HG03460 (cell line): ENCODE measurements around the gene RHBDL2.
"Not testable (repeated sequence)": the region's sequence is repeated elsewhere in the genome, so short reads cannot be mapped to it uniquely, and the experiment has no call there.

Source experiments
- ATAC-seq: cut with Tn5 transposase; IDR thresholded peaks from one replicate; pipeline ENCODE4 v1.9.1; 2021; ENCODE audit not compliant: unreplicated experiment

RHBDL2 gene

DNA sequence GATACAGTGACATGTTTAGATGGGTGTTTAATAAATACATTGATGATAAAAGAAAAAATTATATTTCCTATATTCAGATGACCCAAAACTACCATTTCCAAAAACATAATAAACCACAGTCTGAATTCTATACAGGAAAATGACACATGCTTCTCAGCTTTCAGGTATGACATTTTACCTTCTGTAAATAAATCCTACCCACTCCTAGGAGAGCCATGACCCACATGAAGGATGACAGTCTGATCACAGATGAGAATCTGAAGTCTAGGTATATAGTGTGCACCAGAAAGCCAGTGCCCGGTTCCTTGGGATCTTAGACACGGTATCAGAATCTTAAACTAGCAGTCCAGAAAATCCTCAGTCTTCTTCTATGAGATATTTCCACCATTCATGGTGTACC, 56.5 kb downstream of the RHBDL2 start:
- ATAC-seq, result no peak

- no peak for ATAC-seq
Measured at GRCh38 chr1:38881487-38881886, 60.1 kb downstream of the RHBDL2 start, which contains the start of gene GJA9. Gene GJA9, minus strand, starts transcription at chr1:38881587. Its CDS starts 5,489 bp downstream, at chr1:38876098.

- no peak for ATAC-seq
Measured at GRCh38 chr1:38875811-38876210, 65.8 kb downstream of the RHBDL2 start.

GRCh38 chr1:38873027-38873969, 68.3 kb downstream of the RHBDL2 start, which contains the start of gene MYCBP:
Gene MYCBP, minus strand, starts transcription at chr1:38873348. Its CDS starts 43 bp downstream, at chr1:38873305.
- ATAC-seq, result peak; percentile 94

DNA sequence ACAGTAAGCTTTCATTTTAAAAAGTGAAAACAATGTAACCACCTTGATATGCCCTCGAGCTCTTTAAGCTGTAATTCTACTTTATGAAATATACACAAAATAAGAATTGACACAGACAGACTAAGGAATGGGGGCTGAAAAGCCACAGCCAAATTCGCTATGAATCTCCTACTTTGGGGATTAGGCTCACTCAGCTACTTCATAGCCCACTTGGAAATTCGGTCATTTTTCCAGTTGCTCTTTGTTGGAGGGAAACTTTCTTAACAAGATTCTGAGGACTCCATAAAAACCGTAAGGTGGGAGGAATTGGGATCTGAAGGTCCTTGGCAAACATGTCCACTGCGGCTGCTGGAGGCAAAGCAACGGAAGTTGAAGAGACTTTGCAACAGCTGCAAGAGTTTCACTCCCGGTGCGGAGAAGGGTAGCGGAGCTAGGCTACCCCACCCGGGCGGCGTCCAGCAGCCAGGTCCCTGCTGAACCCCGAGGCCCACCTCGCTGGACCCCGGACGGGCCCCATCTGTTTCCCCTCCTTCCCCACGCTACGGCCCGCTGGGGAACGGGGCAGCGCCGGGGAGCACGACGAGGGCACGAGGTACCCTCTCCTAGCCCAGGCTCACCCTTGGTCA, 69.1 kb downstream of the RHBDL2 start:
- peak; percentile 30 for ATAC-seq

- ATAC-seq, result no peak
Measured at GRCh38 chr1:38870996-38871395, 70.6 kb downstream of the RHBDL2 start.

GRCh38 chr1:38867208-38867607, 74.4 kb downstream of the RHBDL2 start:
- no peak for ATAC-seq

GRCh38 chr1:38865112-38865715, 76.4 kb downstream of the RHBDL2 start:
- no peak for ATAC-seq

DNA sequence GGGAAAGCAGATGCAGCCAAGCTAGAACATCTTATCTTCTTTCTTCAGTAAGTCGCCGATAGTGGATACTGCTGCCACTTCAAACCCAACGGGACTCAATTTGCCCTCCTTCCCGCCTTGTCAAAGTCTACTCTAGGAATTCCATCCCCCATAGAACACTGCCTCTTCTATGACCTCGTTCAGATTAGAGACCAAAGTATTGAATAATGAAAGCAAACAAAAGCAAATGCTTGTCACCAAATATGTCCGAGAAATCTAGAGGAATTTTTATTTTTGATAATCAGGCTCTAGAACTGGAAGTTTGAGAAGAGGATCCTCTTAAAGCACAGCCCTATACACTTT, 81.2 kb downstream of the RHBDL2 start:
- ATAC-seq, result no peak

DNA sequence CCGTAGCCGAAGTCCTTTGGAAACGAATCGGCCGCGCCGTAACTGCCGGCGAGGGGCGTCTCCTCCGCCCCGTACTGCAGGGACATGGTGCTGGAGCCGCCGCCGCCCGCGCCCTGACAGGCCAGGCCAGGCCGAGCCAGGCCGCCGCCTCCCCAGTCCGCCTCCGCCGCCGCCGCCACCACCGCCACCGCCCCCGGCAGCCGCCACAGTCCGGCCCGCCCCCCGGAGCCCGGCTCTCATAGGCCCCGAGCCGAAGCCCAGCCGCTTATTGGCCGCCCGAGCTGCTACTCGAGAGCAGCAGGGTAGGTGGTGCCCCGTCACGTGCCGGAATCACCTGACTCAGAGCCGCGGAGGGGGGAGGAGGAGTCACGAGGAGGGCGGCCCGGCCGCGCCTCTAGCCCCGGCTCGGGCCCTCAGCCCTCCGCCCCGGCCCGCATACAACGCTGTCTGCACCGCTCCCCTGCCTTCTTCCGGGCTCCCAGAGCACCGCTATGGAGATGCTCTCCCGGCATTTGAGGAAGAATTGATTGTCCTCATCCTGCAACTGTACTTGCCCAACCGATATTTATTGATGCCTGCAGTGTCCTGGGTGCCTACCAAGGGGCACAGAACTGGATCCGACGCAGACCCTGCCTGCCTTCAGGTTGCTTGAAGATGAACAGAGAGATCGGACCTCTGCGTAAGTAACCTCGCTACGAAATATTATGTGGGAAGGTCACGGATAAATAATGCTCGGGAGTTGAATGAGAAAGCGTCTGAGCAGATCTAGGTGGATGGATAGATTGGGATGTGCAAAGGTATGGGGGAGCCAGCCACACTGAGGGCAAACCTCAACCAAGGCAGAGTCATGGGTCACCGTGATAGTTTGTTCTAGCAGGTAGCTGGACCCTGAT, 81.8 kb downstream of the RHBDL2 start, which contains the start of gene RRAGC:
Gene RRAGC, minus strand, starts transcription at position 212 of the 893 bp plus-strand sequence. Its CDS starts 126 bp downstream, at position 86.
- peak; percentile 88 for ATAC-seq

DNA sequence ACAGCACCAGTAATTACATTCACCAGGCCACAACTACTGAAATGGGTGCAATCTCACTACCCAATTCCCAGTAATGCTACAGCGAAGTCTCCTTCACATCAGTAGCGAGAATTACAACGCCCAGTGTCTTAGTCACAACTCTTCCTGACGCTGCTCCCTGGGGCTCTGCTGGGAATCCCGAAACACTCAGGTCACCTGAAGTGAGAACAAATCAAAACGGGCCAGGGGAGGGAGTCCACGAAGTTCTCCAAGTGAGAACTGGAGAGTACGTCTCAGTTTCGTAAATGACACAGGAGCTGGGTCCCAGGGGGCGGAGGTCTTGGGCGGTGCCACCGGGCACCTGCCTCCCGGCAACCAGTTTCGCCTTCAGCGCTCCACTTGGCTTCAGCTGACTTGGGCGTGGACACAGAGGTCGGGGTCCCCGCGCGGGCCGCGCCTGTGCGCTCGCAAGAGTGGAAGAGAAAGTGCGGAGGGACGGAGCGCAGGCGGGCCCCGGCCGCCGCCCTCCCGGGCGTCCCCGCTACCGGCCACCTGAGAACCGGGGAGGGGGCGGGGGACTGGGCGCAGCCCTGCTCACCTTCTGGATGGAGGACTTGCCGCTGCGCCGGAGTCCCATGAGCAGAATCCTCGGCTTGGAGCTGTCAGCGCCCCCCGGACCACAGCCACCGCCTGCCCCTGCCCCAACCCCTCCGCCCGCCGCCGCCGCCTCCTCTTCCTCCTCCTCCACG, 82.6 kb downstream of the RHBDL2 start:
- peak; percentile 39 for ATAC-seq

DNA sequence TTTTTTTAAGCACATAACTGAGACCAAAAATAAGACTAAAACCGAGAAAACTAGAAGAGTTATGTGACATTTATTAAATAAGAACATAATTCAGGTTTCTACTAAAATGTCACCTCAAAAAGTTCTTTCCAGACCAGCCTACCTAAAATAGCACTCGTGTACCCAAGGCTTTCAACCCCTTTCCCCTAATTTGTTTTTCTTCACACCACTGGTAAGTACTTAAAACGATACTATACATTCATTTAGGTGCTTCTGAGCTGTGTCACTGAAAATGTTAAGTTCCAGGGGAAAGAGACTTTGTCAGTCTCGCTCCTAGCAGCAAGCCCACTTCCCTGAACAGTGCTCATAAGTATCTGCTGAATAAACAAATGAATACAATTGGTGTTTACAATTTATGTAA, 88.8 kb downstream of the RHBDL2 start:
- ATAC-seq, result no peak

DNA sequence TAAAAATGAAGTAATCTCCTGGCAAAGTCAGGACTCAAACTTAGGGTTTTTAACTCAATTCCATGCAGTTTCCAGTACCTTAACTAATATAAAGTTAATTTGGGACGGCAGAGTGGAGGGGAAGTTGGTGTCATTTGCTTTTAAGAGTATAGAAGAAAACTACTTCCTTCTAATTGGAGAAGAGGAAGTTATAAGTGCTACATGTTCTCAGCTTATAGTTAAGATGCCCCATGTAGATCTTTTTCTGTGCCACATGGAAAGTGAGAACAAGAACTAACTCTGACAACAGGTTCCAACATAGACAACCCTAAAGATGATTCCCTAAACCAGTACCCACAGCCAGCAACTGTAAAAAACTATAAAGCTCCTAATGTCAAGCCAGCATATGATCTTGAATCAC, 93.6 kb downstream of the RHBDL2 start:
- no peak for ATAC-seq

DNA sequence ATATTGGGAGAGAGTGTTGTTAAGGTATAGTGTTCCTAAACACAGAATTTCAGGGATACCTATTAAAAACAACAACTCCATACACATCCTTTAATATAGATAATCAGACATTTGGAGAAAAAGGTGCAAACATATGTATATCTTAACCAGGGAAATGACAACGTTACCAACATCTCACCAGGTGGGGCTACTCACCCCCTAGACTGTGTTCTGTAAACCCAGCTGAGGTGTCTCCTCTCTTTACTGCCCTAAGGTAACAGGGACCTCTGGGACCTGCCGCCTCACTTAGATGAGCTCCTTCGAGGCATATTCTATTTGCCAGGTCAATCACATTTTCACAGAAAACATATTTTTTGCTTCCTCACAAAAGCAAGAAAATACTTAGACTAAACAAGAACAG, 95.4 kb downstream of the RHBDL2 start:
- no peak for ATAC-seq

- ATAC-seq, result not testable (repeated sequence)
Measured at GRCh38 chr1:38845088-38845487, 96.5 kb downstream of the RHBDL2 start.

DNA sequence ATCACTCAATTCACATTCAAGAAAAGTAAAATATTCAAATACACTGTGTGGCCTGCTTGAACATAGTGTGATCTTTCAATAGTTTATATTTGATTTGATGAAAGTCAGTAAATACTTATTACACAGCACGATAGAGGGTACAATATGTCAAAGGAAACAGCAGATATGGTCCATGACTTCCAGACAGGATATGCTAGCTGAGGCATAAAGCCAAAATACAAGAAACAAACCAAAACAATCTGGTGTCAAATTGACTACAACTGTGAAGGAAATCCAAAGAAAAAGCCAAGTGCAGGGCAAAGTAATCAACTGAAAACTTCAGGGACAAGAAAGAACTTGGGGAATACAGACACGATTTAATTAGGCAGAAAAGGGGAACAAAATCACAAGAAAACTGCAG, 101.3 kb downstream of the RHBDL2 start:
- no peak for ATAC-seq

DNA sequence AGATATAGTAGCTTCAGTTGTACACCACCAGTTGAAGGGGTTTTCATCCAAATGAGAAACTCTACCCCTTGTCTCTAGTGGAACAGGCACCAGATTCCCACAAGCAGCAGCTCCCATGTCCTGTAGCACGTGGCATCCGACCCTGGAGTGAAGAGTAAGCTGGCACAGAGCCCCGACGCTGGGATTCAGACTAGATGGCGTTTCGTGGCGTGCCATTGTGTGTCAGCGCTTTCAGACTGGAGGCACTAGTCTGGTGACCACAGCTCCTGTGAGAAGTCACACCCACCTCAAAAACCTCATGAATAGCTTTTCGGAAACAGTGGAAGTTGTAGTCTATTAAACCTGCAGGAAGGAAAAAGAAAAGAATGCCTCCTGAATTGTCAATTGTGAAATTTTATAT, 102.3 kb downstream of the RHBDL2 start:
- ATAC-seq, result no peak

- ATAC-seq, result not testable (repeated sequence)
Measured at GRCh38 chr1:38836316-38836715, 105.3 kb downstream of the RHBDL2 start.
